Activated CD4-positive, alpha-beta T cell treated with anti-CD3 and anti-CD28 coated beads, Interleukin-2, amount 50 U/mL, for 16 hours (primary cell): ENCODE results near the gene FAM234B.

Source experiments
- DNase-seq: peaks from one replicate; pipeline ENCODE4 v3.0.0-alpha.2; 2020

Gene FAM234B

DNA sequence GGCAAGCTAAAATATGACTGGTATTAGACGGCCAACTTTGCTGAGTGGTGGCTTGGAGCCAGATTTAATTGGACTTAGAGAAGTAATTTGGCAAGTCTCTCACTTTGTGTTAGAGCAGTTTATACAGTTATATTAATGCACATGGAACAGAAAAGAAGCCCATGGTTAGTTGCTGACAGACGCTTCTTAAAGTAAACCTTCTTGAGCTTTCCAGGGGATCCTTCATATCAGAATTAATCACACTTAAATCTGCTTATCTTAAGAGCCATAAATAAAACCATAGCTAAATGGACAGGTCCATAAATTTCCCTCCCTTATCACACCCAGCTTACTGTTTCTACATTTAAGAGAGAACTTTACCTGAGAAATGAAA, 49.7 kb downstream of the FAM234B start:
- no peak for DNase-seq

DNA sequence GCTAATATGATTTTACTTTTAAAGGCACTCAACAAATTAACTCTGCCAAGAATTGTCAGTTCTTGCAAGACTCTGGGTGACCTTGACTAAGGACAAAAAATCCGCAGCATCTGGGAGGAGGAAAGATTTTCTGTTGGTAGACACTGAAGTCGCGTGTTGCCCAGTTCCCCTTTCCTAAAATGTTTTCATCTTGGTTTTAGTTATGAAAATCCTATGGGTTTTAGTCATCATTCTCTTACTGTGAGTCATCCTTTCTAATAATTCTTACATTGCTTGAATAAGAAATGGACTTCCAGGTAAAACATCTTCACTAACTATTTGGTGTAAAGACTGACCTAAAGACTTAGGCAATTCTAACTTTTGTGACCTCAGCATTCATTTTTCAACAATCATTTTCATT, 50.2 kb downstream of the FAM234B start:
- DNase-seq: peak; percentile 42

DNA sequence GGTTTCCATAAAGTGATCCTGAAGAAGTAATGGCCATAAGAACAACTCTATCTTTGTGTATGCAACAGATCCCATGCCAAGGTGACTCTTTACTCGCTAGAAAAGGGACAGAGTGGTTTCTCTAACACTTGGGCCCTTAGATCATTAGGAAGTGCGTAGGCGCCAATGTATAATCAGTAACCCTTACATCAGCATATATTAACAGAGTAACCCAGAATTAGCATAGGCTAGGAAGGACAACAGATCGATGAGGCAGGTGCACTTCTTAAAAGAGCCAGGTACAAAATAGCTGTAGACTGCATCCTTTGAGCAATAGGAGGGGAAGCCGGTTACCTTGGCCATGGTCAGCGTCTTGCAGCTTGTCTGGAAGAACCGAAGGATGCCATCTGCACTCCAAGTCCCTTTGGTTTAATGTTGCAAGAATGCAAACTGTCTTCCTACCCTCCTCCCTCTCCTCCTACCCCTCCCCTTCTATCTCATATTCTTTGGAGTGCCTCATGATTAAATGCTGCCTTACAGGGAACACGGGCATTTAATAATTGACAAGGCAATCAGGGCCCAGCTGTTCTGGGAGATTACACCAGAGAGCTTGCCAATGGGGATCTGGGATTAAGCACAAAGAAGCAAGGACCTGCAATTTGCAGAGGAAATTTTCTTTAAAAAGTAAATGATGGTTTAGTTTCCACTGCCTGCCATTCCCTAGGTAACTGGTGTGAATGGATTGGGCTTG, 51.2 kb downstream of the FAM234B start:
- no peak for DNase-seq

DNA sequence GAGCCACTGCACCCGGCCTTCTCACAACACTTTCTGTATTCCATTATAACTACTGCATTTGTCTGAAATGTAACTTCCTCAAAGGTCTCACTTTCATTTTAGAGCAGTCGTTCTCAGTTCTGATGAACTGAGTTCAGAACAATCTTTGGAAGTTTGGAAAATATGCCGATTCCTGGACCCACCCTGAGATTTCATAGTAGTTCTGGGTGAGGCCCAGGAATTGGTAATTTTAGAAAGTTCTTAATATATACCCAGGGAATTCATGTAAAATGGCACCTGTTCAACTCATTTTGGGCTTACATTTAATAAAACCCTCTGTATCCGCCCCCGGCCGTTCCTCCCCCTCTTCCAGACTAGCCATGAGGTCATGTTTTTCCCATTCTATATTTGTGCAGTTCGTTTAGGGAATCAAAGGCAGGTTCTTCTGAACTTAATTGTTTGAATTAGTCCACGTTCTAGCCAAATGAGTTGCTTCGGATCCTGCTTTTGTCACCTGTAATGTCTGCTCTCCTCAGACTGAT, 53.4 kb downstream of the FAM234B start:
- DNase-seq: no peak

DNA sequence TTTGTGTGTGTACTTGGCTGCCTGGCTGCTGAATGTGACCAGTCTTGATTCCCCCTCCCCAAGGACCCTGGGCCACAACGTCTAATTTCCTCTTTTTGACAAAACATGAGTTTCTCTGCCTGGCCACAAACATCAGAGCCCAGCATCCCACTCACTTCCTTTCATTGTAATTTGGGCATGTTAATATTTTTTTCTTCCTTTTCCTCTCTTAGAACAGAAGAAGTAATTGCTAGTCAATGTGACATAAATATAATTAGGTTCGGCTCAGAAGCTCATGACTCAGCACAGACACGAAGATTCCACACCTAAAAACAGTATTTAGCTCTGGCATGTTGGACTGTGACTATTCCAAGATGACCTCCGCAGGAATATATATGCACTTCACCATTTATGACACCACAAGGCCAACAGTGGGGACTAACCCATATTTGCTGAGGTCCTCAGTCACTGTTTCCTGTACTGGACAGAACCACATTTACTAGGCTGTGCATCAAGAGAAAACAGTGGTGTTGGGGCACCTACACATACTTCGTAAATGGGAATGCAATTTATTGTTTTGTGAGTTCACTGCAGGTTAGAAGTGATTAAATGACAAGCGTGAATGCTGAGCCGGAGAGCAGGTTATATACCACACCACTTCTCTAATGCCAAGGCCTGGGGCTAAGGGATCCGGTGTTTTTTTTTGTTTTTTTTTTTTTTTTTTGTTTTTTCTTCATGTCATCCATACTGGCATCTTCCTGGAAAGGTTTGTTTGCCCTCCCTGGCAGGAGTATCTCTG, 55.1 kb downstream of the FAM234B start:
- no peak for DNase-seq

DNA sequence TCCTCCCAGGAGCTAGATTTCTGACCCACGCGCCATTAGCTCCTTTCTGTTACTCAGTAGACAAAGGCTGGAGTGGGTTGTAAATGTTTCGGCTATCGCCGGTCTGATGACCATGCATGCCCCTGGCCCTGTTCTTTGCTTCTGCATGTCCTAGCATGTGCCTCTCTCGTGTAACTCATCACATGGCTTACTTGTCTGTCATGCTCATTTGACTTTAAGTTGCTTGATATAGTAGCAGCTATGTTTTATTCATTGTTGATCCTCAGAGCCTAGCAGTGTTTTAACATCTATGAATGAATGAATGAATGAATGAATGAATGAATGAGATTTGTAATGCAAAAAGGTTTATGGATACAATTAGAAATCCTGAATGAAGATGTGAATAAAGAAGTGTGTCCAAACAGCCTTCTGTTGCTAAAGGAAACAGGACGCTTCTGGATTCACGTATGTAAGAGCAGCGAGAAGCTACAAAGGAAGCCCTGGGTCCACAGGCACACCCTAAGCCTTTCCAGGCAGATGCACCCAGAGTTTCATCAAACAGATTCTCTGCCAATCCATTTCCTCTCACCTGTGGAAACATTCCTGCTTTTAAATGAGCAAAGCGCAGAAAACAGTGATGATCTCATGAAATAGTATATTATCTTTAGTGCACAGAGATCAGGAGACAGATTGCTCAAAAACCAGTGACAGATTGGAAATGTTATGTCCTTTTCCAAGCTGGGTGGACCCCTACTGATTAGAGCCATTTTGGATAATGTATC, 55.8 kb downstream of the FAM234B start:
- no peak for DNase-seq

DNA sequence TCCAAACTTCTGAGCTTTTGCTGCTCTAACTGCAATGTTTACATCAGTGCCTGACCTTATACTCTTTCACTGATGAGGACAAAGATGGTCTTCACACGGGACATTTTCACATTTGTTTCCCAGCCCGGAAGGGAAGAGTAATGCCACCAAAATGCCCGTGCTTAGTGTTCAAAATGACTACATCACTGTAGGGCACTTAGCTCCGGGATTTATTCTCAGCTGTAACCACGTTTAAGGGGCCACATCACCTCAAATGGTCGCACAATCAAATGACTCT, 56.4 kb downstream of the FAM234B start:
- DNase-seq: no peak

DNA sequence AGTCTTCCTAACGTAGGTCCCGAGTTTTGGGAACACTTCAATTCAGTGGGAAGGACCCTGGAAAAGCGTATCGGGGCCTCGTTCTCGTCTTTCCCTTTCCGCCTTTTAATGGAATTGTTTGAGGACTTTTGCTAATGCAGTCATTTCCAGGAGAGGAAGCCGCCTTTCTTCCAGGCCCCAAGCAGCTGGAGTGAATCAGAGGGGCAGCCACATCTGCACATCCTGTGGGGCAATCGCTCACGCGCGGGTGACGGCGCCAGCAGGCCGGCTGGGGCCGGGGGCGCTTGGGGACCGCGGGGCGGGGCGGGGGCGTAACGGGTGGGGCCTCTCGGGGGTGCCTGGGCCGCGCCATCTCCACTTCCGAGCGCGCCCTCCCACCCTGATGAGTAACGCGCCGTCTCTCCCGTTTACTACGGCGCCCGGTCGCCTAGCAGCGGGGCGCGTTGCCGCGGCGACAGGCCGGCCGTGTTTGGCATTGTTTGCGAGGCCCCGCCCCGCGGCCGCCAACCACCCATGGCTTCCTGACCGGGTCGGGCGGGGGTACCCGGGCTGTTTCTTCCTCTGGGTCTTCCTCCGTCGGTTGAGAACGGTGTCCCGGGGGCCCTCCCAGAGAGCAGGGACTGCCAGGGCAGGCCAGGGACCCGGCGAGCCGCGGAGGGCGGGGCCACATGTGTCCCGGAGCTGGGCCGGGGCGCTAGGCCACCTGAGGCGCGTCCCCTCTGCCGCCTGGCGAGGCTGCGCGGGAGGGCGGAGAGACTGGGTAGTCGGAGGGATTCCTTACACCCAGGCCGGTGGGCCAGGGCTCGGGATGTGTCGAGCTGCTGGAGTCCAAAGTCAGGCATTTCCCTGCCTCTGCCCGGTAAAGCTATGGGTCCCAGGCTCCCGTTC, 56.9 kb downstream of the FAM234B start:
- peak; percentile 92 for DNase-seq

DNA sequence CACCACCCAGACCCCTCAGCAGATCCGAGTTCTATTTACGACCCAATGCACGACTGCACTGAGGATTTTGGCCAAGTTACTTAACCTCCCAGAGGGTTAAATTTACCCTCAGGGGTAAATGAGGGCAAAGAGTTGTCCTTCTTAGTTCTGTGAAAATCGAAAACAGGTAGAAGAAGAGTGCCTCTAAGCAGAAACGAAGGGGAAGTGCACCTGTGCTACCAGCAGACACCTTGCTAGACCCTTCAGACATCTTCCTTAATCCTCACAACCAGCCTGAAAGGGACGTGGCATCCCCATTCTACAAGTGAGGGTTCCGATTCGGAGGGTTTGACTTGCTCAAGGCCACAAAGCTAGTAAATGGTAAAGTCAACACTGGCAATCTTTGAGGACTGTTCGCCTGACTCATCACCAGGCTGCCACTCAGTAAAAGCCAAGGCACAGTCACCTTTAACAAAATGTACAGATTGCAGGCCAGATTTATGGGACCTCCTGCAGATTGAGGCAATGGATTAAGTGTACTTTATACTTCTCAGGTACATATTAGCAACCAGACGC, 57.7 kb downstream of the FAM234B start:
- DNase-seq: peak; percentile 68

DNA sequence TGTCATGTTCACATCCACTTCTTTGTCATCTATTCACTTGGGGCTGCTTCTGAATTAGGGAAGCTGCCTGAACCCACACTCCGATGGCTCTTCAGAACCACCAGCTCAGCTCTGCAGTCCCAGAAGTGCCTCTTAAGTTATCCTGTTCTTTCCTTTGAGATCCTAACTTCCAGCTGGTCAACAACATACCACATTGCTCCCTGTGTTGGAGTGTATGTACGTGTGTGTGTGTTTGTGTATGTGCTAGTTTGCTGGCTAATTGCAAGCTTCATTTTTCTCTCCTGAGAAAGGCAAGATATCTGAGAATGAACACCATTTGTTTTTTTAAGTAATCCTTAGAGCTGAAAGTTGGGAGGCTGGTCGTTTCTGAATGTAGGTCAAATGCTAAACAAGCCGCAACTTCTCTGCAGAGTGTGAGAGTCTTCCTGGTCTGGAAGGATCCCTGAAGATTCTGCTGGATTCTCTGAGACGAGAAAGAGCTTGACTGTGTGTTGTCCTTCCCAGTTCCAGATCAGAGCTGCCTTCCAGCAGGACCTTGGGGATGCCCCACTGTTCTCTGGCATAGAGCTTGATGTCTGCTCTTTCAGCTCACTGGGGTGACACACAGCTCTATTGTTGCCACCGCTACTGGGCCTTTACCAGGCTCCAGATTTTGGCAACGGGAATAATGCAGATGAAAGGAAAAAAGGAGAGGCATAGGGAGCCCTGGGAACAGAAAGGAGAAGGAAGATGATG, 58.4 kb downstream of the FAM234B start:
- DNase-seq: no peak

DNA sequence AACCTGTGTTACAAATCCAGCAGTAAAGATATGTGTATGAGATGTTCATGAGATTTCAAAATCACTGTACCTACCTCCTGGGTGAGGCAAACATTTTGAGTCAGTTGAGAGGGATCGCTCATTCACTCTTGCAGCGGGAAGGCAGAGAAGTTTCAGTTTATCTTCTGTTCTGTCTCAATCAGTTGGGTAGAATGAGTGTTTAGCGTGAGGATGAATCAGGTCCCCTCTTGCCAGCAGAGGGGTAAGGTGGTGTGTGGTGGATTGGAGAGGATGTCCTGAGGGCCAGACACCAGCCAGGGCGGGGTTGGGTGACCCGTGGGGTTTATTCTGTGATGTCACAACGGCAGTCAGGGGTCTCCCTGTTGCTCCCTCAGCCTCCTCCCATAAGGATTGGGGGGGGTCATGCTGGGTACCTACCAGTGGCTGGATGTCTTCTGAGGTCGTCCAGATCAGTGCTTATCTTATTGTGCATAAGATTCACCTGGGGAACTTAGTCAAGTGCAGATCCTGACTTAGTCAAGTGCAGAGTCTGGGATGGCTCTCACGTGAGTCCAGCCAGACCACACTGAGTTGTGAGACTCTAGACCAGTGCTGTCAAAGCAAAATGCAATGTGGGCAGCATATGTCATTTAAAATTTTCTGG, 59.3 kb downstream of the FAM234B start, which contains the start of gene GSG1:
Gene GSG1 (minus strand): TSS at position 277 of the 643 bp plus-strand sequence. CDS start 155 bp downstream, at position 122.
- DNase-seq: peak; percentile 92

DNA sequence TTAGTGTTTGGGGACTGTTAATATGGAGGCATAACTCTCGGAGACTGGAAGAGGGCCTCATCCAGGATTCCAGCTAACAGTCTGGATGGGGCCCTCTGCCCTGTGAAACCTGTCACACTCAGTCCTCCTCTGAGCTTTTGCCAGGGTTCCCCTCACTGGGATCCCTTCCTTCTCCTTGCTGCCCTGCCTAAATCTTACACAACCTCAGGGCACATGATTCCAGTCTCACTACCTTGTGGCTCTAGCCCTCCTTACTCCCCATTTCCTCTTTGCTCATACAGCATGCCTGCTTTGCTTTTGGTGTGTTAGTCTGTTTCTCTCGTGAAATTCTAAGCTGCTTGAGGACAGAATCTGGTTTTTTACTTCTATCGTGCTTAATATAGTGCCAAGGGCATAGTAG, 60.2 kb downstream of the FAM234B start:
- no peak for DNase-seq

DNA sequence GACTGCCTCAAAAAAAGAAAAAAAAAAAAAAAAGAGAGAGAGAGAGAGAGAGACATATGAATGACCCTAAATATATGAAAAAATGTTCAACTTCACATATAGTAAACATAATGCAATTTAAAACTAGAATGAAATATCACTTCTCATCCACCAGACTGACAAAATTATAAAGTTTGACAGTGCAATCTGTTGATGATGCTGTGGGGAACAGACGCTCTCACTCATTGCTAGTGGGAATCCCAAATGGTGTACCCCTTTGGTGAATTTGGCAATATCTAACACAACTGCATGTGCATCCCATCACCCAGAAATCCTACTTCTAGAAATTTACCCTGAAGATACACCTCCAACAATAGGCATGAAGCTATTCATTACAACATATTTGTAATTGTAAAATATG, 61.6 kb downstream of the FAM234B start:
- DNase-seq: no peak

DNA sequence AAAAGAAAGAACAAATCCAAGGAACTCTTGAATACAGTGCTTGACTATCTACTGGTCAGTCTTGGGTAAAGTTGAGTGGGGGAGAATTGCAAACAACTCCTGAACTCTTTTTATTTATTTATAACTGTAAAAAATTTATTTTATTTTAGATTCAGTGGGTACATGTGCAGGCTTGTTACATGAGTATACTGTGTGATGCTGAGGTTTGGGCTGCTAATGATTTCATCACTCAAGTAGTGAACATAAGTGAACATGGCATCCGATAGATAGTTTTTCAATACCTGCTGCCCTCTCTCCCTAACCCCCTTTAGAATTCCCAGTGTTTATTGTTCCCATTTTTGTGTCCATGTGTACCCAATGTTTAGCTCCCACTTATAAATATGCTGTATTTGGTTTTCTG, 62.5 kb downstream of the FAM234B start:
- DNase-seq: no peak

DNA sequence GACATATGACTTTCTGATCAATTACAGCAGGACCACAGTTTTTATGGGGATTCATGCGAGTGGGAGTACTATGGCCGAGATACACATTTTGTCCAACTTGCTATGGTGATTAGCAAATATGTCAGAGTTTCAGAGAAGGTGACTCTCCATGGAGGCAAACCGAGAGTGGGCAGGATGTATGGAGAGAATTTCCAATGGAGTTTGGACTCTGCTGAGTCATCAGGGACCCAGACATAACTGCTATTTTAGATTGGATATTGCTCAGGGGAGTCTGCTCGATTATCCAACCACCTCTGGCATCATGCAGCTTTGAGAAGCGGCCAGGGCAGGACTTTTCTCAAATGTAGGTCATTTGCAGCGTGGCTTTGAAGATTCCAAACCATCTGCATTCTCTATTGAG, 68.8 kb downstream of the FAM234B start:
- DNase-seq: no peak

DNA sequence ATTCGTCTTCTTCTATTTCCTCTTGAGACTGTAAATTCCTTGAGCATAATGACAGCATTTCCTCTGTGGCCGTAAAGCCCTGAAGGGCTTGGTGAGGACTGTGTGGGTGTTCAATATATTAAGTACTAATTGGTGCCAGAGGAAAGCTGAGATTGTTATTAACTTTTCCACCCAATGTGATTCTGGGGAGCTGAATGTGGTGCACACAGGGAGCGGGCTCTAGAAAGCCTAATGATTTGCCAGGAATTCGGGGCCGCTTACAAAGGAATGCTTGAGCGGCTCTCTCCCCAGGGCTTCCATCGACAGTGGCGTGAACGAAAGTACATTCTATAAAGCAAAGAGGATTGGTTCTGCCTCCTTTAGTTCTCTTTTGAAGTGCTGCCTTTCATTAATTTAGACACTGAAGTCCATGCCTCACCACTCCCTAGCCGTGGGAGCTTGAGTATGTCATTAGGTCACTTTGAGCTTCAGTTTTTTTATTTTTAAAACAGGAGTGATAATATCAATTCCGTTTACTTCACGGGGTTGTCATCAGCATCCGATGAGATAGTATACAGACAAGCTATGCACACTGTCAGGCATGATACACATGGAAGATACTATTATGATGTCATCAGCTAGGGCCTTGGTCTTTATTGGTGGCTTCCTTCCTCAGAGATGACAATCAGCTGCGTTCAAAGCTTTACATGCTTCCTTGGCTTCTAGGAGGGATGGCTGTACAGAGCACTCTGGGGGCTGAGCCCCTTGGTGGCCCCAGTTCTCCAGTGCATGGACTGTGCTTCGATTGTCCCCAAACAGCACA, 70.3 kb downstream of the FAM234B start:
- DNase-seq: no peak

DNA sequence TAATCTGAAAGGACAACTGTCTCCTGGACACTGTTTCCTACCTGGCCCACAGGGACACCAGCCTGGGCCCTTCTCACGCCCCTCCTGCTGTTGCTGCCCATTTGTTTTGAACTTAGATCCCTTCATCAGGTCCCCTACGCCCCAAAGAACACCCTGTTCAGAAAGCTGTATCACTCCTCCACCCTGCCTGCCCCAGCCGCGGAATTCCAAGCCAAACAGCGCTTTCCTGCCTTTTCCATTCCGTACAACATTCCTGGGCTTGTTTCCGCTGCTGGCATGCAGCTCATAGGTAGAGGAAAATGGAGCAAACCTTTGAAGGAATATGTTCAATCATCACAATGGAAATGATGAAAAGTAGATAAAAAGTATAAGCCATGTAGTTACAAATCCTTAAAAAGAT, 72.1 kb downstream of the FAM234B start:
- DNase-seq: no peak

DNA sequence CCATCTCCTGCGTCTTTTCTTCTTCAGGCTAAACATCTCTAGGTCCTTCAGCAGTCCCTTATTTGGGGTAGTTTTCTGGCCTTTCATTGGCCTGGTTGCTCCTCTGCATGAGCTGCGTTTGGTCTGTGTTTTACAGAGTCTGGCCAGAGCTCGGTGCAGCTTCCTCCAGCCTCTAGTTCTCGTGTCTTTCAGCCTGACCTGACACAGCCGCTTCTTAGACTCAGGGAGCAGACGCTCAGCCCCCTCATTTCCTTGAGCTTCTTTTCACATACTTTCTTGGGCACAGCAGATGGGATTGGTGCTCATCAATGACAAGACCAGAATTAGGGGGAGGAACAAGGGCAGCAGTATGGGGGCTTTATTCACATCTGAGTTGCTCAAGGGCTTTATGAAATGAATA, 72.8 kb downstream of the FAM234B start:
- no peak for DNase-seq

DNA sequence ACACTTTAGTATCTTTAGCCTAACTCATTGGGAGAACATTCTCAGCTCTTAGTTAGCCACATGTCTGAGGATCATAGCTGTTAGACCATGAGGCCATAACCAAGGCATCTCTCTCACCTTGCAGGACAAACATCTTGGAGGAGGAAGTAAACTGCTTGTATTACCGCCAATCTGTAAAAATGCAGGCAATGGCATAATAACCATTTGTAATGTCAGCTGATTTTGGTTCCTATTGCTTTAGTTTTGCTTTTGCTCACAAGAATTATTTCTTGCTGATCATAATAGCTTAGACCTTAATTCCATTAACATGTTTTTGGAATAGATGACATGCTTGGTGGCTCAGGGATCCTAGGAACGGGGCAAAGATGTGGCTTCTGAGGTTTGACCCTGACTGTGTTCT, 75.6 kb downstream of the FAM234B start:
- no peak for DNase-seq

DNA sequence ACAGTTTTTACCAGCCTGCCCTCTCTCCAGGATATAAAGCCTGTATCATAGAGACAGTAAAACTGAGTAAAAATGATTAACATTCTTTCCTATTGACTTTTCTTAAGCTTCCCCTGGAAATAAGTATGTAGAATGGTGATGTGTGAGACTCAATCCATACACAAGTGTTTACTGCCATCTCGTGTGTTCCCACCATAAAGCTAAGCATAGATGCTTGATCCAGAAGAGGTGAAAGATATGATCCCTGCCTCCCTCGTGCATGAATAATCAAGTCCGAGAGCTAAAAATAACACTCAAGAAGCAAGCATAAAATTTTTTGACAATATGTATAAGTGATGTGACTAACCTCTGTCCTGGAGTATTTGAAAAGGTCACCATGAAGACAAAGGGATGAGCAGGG, 76.2 kb downstream of the FAM234B start:
- DNase-seq: no peak
